Smooth muscle cell (in vitro differentiated cells): ENCODE measurements around the gene SEMA4B. TPM values are rescaled to one million over a fixed set of nuclear protein-coding genes. Genes with fewer than 3 reads are reported as not detected.
A peak's percentile ranks its signal among the peaks of the same experiment; 100 is the strongest.
"Not testable (repeated sequence)": the region's sequence is repeated elsewhere in the genome, so short reads cannot be mapped to it uniquely, and the experiment has no call there.

Experiments used
- DNase-seq: peaks from one replicate; lab custom pipeline; 2025; ENCODE audit not compliant: unreplicated experiment; lab: John Stamatoyannopoulos, UW
- H2AFZ ChIP-seq: fragments of 200-600 bp; sonication (generic); 2 replicates; pipeline ENCODE4 v1.6.0; 2016; ENCODE audit warnings: antibody characterized with exemption, low read depth, mild to moderate bottlenecking
- H3F3A ChIP-seq: fragments of 200-600 bp; sonication (generic); 2 replicates; pipeline ENCODE4 v1.6.0; 2017; ENCODE audit warnings: antibody characterized with exemption, low read depth
- H3K27ac ChIP-seq: fragments of 200-600 bp; sonication (generic); 2 replicates; pipeline ENCODE4 v1.5.1; 2016; ENCODE audit warnings: low read depth, mild to moderate bottlenecking
- H3K27me3 ChIP-seq: fragments of 200-600 bp; sonication (generic); 2 replicates; pipeline ENCODE4 v1.6.1; 2016; ENCODE audit warnings: low read depth, mild to moderate bottlenecking
- H3K36me3 ChIP-seq: fragments of 200-600 bp; sonication (generic); 2 replicates; pipeline ENCODE4 v1.5.1; 2016; ENCODE audit warnings: low read depth
- H3K4me1 ChIP-seq: fragments of 200-600 bp; sonication (generic); 2 replicates; pipeline ENCODE4 v1.5.1; 2016; ENCODE audit warnings: low read depth
- H3K4me2 ChIP-seq: fragments of 200-600 bp; sonication (generic); 2 replicates; pipeline ENCODE4 v1.6.0; 2016; ENCODE audit warnings: mild to moderate bottlenecking
- H3K4me3 ChIP-seq: fragments of 200-600 bp; sonication (generic); 2 replicates; pipeline ENCODE4 v1.5.1; 2016; ENCODE audit warnings: mild to moderate bottlenecking
- H3K79me2 ChIP-seq: fragments of 200-600 bp; sonication (generic); 2 replicates; pipeline ENCODE4 v1.6.0; 2016; ENCODE audit warnings: low read depth, mild to moderate bottlenecking
- H3K9ac ChIP-seq: fragments of 200-600 bp; sonication (generic); 2 replicates; pipeline ENCODE4 v1.6.0; 2016; ENCODE audit warnings: low read depth
- H3K9me3 ChIP-seq: fragments of 200-600 bp; sonication (generic); replicated peaks from 2 replicates; pipeline ENCODE4 v1.5.1; 2016; ENCODE audit warnings: low read depth
- H4K20me1 ChIP-seq: fragments of 200-600 bp; sonication (generic); 2 replicates; pipeline ENCODE4 v1.6.0; 2016; ENCODE audit warnings: low read depth
- WGBS: methylation state at CpG from one replicate; pipeline ENCODE4 v1.1.7; 2016; ENCODE audit warnings: low lambda C conversion rate; 5-methylcytosine and 5-hydroxymethylcytosine counted together
- polyA plus RNA-seq: library from polyadenylated mRNA; unstranded; fragments of >200 nt; fragmentation: Nextera tagmentation; extraction: Ambion mirVana; gene quantifications from 2 replicates; pipeline ENCODE4 v1.2.1, GENCODE V29; 2016
- total RNA-seq: library from RNA; depleted of rRNA; stranded (reverse); fragments of >200 nt; gene quantifications from 2 replicates; pipeline ENCODE4 v1.2.3, GENCODE V29; 2014
- TF ChIP-seq, protein P1 (sequence below): fragments of 200-600 bp; sonication (generic); IDR thresholded peaks from 2 replicates; pipeline ENCODE4 v1.5.1; 2017; ENCODE audit warnings: borderline replicate concordance, mild to moderate bottlenecking, antibody characterized with exemption; ENCODE audit not compliant: insufficient read depth, poor library complexity, severe bottlenecking

Gene SEMA4B
- total and polyA plus RNA-seq, 2 experiments from 2014 or later: 29.6 to 51.4 TPM

DNA sequence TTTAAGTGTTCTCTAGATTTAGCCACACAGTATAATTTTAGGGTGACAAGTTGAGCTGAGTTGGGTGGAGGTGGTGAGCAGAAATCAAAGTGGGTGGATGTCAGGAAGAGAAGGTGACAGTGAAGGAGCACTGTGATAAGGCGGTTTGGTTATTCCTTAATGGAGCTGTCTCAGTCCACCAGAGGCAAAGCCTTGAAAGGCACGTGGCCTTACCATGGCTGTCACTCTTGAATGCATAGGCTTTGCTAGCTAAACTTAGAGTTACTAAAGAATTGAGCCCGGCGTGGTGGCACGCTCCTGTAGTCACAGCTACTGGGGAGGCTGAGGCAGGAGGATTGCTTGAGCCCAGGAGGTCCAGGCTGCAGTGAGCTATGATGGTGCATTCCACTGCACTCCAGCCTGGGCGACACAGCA, 47.7 kb downstream of the SEMA4B start:
- H3K9ac ChIP-seq: no peak overlapping the region
- no peaks in the 10 kb centered on the region for H3K4me1 ChIP-seq

DNA sequence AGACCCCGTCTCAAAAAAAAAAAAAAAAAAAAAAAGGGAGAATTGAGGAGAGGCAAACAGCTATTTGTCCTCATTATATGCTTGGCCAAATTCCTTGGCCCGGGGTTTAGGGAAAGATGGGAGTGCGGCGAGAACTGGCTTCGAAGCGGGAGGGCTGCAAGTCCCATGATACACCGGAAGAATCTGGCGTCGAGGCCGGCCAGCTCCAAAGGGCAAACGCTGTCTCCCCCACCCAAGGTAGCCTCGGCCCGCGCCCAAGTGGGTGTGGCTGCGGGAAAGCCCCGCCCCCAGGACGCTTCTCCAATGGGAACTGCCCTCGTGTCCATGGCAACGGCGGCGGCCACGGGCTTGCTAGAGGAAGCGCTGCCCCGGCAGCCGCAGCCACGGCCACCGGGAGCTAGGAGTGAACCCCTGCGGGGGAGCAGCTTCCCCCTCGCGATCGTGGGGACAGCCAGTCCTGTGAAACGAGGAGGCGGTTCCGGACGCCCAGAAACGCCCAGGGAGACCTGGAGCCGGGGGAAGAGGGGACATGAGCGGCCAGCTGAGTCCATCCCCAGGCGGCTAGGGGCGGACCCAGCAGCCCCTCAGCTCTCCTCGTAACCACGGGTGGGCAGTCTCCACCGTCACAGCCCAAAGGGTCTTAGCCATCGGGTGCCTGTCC, 48.2 kb downstream of the SEMA4B start, which contains the start of gene TTLL13:
Gene TTLL13 (plus strand): TSS at position 354 of the 661 bp plus-strand sequence. CDS start 1,075 bp downstream, outside the sequence.
- TF ChIP-seq, protein P1, sequence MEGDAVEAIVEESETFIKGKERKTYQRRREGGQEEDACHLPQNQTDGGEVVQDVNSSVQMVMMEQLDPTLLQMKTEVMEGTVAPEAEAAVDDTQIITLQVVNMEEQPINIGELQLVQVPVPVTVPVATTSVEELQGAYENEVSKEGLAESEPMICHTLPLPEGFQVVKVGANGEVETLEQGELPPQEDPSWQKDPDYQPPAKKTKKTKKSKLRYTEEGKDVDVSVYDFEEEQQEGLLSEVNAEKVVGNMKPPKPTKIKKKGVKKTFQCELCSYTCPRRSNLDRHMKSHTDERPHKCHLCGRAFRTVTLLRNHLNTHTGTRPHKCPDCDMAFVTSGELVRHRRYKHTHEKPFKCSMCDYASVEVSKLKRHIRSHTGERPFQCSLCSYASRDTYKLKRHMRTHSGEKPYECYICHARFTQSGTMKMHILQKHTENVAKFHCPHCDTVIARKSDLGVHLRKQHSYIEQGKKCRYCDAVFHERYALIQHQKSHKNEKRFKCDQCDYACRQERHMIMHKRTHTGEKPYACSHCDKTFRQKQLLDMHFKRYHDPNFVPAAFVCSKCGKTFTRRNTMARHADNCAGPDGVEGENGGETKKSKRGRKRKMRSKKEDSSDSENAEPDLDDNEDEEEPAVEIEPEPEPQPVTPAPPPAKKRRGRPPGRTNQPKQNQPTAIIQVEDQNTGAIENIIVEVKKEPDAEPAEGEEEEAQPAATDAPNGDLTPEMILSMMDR: no peak
- Histone ChIP-seq H3K27ac (no peak within 1 kb of the TSS), H3K4me1 (no peaks in the 10 kb centered on the region), H3K79me2 (no peaks in the 10 kb centered on the region), H3K9me3 (no peaks in the 10 kb centered on the region), H2AFZ (peak within 1 kb of the TSS; percentile 71), H3K36me3 (no peaks in the 10 kb centered on the region), H3K4me3 (peak within 1 kb of the TSS; percentile 57), H3K9ac (no peak within 1 kb of the TSS), H3K27me3 (no peaks in the 10 kb centered on the region), H4K20me1 (no peaks in the 10 kb centered on the region), H3F3A (no peaks in the 10 kb centered on the region), H3K4me2 (peak within 1 kb of the TSS; percentile 86)
- peak; percentile 79 for DNase-seq
- 2% methylated on average over 44 of the region's 44 CpGs for WGBS

More for the DNA sequence above, 47.7 kb downstream of the SEMA4B start:
- H3K4me2 ChIP-seq: peak overlapping the region; percentile 86
- no peaks in the 10 kb centered on the region for H3K9me3 ChIP-seq
- TF ChIP-seq, protein P1: no peak
- peak overlapping the region; percentile 57 for H3K4me3 ChIP-seq
- WGBS: 72% methylated on average over 6 of the region's 6 CpGs
- no peaks in the 10 kb centered on the region for H3K27me3 ChIP-seq
- H3K79me2 ChIP-seq: no peaks in the 10 kb centered on the region
- no peaks in the 10 kb centered on the region for H4K20me1 ChIP-seq
- H2AFZ ChIP-seq: peak overlapping the region; percentile 71
- no peaks in the 10 kb centered on the region for H3K36me3 ChIP-seq
- no peak for DNase-seq
- H3K27ac ChIP-seq: no peak overlapping the region
- no peaks in the 10 kb centered on the region for H3F3A ChIP-seq

DNA sequence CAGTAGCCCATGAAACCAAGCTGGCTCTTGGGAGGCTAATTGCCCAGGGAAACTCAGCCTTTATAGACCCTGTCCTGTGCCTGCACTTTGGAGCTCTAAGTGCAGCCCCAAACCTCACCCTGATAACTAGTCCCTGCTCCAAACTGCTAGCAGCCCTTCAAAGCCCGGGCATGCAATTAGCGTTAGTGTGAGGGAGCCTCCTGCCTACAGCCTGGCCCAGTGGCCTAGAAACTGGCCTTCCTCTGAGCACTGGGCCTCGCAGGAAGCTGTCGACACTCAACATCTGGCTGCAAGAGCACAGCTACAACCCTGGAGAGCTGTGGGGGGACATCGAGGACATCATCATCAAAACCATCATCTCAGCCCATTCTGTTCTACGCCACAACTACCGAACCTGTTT, 56.6 kb downstream of the SEMA4B start:
- Histone ChIP-seq H3K9me3 (no peaks in the 10 kb centered on the region), H4K20me1 (no peaks in the 10 kb centered on the region), H3K9ac (no peak overlapping the region), H3K27me3 (peaks cover 5% of the 10 kb centered on the region), H3K4me3 (no peak overlapping the region), H3F3A (no peaks in the 10 kb centered on the region), H3K4me2 (no peak overlapping the region), H3K4me1 (no peaks in the 10 kb centered on the region), H3K79me2 (no peaks in the 10 kb centered on the region), H2AFZ (no peak overlapping the region), H3K36me3 (no peaks in the 10 kb centered on the region), H3K27ac (no peak overlapping the region)
- TF ChIP-seq, protein P1: no peak
- no peak for DNase-seq
- 90% methylated on average over 7 of the region's 7 CpGs for WGBS

DNA sequence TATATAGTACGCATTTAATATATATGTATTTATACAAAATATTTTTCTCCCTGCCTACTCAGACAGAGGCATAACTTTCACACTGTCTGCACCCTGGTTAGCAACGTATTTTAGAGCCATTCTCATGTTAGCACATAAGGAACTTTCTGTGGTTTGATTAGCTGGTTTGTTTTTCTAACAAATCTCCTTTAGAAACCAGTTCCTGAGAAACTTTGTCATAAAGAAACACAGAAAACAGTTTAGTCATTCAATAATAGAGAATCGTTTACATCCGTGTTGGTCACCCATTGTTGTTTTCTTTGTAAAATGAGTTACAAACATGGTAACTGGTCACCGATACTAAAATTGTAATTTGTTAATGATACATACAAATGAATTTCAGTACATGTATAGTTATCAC, 58.4 kb downstream of the SEMA4B start:
- H3K4me3 ChIP-seq: no peak overlapping the region
- TF ChIP-seq, protein P1: no peak
- 79% methylated on average over 5 of the region's 5 CpGs for WGBS

DNA sequence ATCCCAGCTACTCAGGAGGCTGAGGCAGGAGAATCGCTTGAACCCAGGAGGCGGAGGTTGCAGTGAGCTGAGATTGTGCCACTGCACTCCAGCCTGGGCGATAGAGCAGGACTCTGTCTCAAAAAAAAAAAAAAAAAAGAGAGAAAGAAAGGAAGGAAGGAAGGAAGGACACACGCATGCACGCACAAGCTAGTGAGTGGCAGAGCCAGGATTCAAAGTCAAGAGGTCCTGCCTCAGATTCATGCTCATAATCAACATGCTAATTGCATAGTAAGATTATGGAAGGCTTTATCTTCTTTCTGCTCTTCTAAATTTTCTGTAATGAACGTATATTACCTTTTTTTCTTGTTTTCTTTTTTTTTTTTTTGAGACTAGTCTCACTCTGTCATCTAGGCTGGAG, 59.6 kb downstream of the SEMA4B start:
- H3K9me3 ChIP-seq, H2AFZ ChIP-seq, H3F3A ChIP-seq, H3K4me3 ChIP-seq, H3K4me1 ChIP-seq, H3K79me2 ChIP-seq, H4K20me1 ChIP-seq, H3K9ac ChIP-seq, H3K36me3 ChIP-seq, DNase-seq, H3K27ac ChIP-seq, H3K27me3 ChIP-seq, H3K4me2 ChIP-seq: not testable (repeated sequence)
- WGBS: 88% methylated on average over 6 of the region's 6 CpGs

More for the DNA sequence above, 58.4 kb downstream of the SEMA4B start:
- Histone ChIP-seq H3K4me1 (no peaks in the 10 kb centered on the region), H2AFZ (no peak overlapping the region), H3F3A (no peaks in the 10 kb centered on the region), H3K27me3 (peaks cover 5% of the 10 kb centered on the region), H3K4me2 (no peak overlapping the region), H3K27ac (no peak overlapping the region), H3K9me3 (no peaks in the 10 kb centered on the region), H3K36me3 (no peaks in the 10 kb centered on the region), H4K20me1 (no peaks in the 10 kb centered on the region), H3K79me2 (no peaks in the 10 kb centered on the region), H3K9ac (no peak overlapping the region)
- no peak for DNase-seq
